K562 (cell line): ENCODE measurements around the gene NEK1. TPM values are rescaled to one million over a fixed set of nuclear protein-coding genes. Genes with fewer than 3 reads are reported as not detected.

ENCODE experiments used
- ELF4 ChIP-seq: fragments of 450-650 bp; formaldehyde crosslinking; IDR thresholded peaks from 2 replicates; pipeline ENCODE4 v1.4.0; 2022; ENCODE audit warnings: missing genetic modification characterization
- ETS2 ChIP-seq: IDR thresholded peaks from 2 replicates; pipeline ENCODE4 v1.6.1; 2016; ENCODE audit warnings: borderline replicate concordance, missing genetic modification characterization, mild to moderate bottlenecking, moderate library complexity, missing compliant biosample characterization; ENCODE audit not compliant: poor library complexity, severe bottlenecking
- GABPB2 ChIP-seq: fragments of 250-450 bp; sonication (Bioruptor Pico); conservative IDR thresholded peaks from 2 replicates; pipeline ENCODE4 v1.5.1; 2021; ENCODE audit warnings: mild to moderate bottlenecking
- GATA2 ChIP-seq: sonication (generic); formaldehyde crosslinking; IDR thresholded peaks from 2 replicates; pipeline ENCODE4 v1.4.0; 2020; ENCODE audit warnings: mild to moderate bottlenecking, missing genetic modification reagents
- JUNB ChIP-seq: fragments of 450-650 bp; formaldehyde crosslinking; conservative IDR thresholded peaks from 2 replicates; pipeline ENCODE4 v1.4.0; 2020; ENCODE audit warnings: mild to moderate bottlenecking
- MYNN ChIP-seq, 2 experiments: sonication (generic); formaldehyde crosslinking in 1 of 2; IDR thresholded peaks; 2 replicates each; pipeline versions ENCODE4 v1.5.0 to v1.6.1; 2016 to 2020; ENCODE audit warnings: antibody characterized with exemption in 1 of 2, missing genetic modification reagents in 1 of 2
- NR2C2 ChIP-seq, 2 experiments: fragments of 200-800 bp in 1 of 2; sonication (Bioruptor generic) in 1 of 2; sonication (generic) in 1 of 2; formaldehyde crosslinking in 1 of 2; IDR thresholded peaks; 2 replicates each; pipeline versions ENCODE4 v1.6.1 to v1.8.0; 2016 to 2022; ENCODE audit warnings: mild to moderate bottlenecking in 1 of 2, missing compliant biosample characterization in 1 of 2, missing genetic modification characterization in 1 of 2, missing genetic modification reagents in 1 of 2
- RCOR1 ChIP-seq, 2 experiments: IDR thresholded peaks; 2 replicates each; pipeline ENCODE4 v1.6.1; 2012; ENCODE audit warnings: low read depth in 2 of 2, low read length in 2 of 2, borderline replicate concordance in 1 of 2, improper control_type of control experiment in 1 of 2
- SP2 ChIP-seq: IDR thresholded peaks from 2 replicates; pipeline ENCODE4 v1.6.1; 2011; ENCODE audit warnings: mild to moderate bottlenecking, low read depth, low read length, moderate library complexity; ENCODE audit not compliant: poor library complexity, severe bottlenecking; ENCODE audit errors: extremely low read depth
- ZBTB26 ChIP-seq: fragments of 450-650 bp; formaldehyde crosslinking; IDR thresholded peaks from 2 replicates; pipeline ENCODE4 v1.4.0; 2022; ENCODE audit warnings: missing genetic modification characterization
- ZFP30 ChIP-seq: fragments of 250-450 bp; sonication (Bioruptor Pico); IDR thresholded peaks from 2 replicates; pipeline ENCODE4 v1.8.0; 2022; ENCODE audit warnings: moderate library complexity, mild to moderate bottlenecking, inconsistent platforms, borderline replicate concordance
- ZNF23 ChIP-seq: fragments of 250-450 bp; sonication (Bioruptor Pico); IDR thresholded peaks from 2 replicates; pipeline ENCODE4 v1.4.0; 2020; ENCODE audit warnings: mild to moderate bottlenecking
- ZNF511 ChIP-seq: sonication (generic); formaldehyde crosslinking; IDR thresholded peaks from 2 replicates; pipeline ENCODE4 v1.8.0; 2022; ENCODE audit warnings: mild to moderate bottlenecking, missing genetic modification reagents
- ZNF592 ChIP-seq: fragments of 450-650 bp; IDR thresholded peaks from 2 replicates; pipeline ENCODE4 v1.6.1; 2017; ENCODE audit warnings: antibody characterized with exemption, mild to moderate bottlenecking
- ZNF740 ChIP-seq, 3 experiments: fragments of 200-800 bp in 1 of 3; sonication (Bioruptor generic) in 1 of 3; sonication (generic) in 1 of 3; formaldehyde crosslinking in 1 of 3; IDR thresholded peaks; 2 replicates each; pipeline versions ENCODE4 v1.6.1 to v1.8.0; 2016 to 2022; ENCODE audit warnings: mild to moderate bottlenecking in 2 of 3, missing compliant biosample characterization in 2 of 3, missing genetic modification characterization in 2 of 3, missing genetic modification reagents in 1 of 3
- polyA plus RNA-seq, 8 experiments: library from polyadenylated mRNA; depleted of rRNA in 4 of 8; stranded (reverse) in 5 of 8; unstranded in 3 of 8; fragments of >200 nt; fragmentation: Nextera tagmentation in 2 of 8; fragmentation: Illumina TruSeq in 1 of 8; extraction: Ambion mirVana in 2 of 8; extraction: Trizol in 1 of 8; gene quantifications; 2 replicates each; pipeline versions ENCODE4 v1.2.1 to v1.2.3, GENCODE V29; 2011 to 2014; ENCODE audit warnings: inconsistent platforms in 1 of 8, missing spikeins in 1 of 8
- total RNA-seq, 7 experiments: library from RNA; depleted of rRNA in 6 of 7; stranded (reverse); fragments of >200 nt in 6 of 7; fragmentation: Illumina TruSeq in 2 of 7; extraction: Trizol in 2 of 7; gene quantifications; 2 replicates each; pipeline versions ENCODE4 v1.2.1 to v1.2.3, GENCODE V29; 2011 to 2021; ENCODE audit warnings: low replicate concordance in 1 of 7
- TF ChIP-seq, protein P1 (sequence below): IDR thresholded peaks from 2 replicates; pipeline ENCODE4 v1.6.1; 2011; ENCODE audit not compliant: insufficient read length; ENCODE audit errors: extremely low read depth

Gene NEK1
- total and polyA plus RNA-seq, 9 of the 15 experiments (the other 6 are each of a cell fraction or from before 2014, with no cell fraction given) = 6.2 to 15.7 (median 10.3) TPM

GRCh38 chr4:169626331-169627282, 14.2 kb upstream of the NEK1 start (continued):
- TF ChIP-seq RCOR1 (IDR thresholded peaks at IDR 0.05; ENCODE audit: borderline replicate concordance in 1 of 2, low read depth in 2 of 2, low read length in 2 of 2) (peak; percentile 35 to 86; a peak in 3 of 4 replicates), ELF4 (CRISPR knock-in tag) (no peak), ZNF23 (CRISPR knock-in tag) (no peak), GATA2 (CRISPR knock-in tag) (peak; percentile 75), NR2C2 (CRISPR knock-in tag; IDR thresholded peaks at IDR 0.05) (no peak), NR2C2 (tag; IDR thresholded peaks at IDR 0.05) (peak; percentile 26; the same call in 1 of the 2 replicates), MYNN (IDR thresholded peaks at IDR 0.05) (no peak), MYNN (CRISPR knock-in tag; IDR thresholded peaks at IDR 0.05) (no peak), JUNB (CRISPR knock-in tag) (no peak), ZFP30 (CRISPR knock-in tag) (no peak), ZNF511 (CRISPR knock-in tag) (no peak), ZBTB26 (CRISPR knock-in tag) (no peak), ZNF740 (CRISPR knock-in tag; IDR thresholded peaks at IDR 0.05) (no peak; the same call in 1 of the 2 replicates), ZNF740 (tag; IDR thresholded peaks at IDR 0.05) (no peak), ETS2 (tag) (no peak), SP2 (no peak), ZNF592 (no peak), GABPB2 (CRISPR knock-in tag) (no peak)
- TF ChIP-seq, protein P1, sequence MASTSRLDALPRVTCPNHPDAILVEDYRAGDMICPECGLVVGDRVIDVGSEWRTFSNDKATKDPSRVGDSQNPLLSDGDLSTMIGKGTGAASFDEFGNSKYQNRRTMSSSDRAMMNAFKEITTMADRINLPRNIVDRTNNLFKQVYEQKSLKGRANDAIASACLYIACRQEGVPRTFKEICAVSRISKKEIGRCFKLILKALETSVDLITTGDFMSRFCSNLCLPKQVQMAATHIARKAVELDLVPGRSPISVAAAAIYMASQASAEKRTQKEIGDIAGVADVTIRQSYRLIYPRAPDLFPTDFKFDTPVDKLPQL = no peak
